Fibroblast of lung (primary cell): ENCODE results near the gene ACP2. TPM values are rescaled to one million over a fixed set of nuclear protein-coding genes. Genes with fewer than 3 reads are reported as not detected.

Source experiments
- DNase-seq, 2 donors: peaks; one replicate each; pipeline versions ENCODE4 v3.0.0 to v3.0.0-alpha.2; 2010; ENCODE audit warnings: low read depth in 2 of 2
- H2AFZ ChIP-seq: 2 replicates; pipeline ENCODE4 v1.5.1; 2012; ENCODE audit warnings: low read length, control low read depth, inconsistent platforms
- H3K27ac ChIP-seq: 2 replicates; pipeline ENCODE4 v1.5.1; 2011; ENCODE audit warnings: low read length, control low read depth; ENCODE audit not compliant: insufficient read depth
- H3K27me3 ChIP-seq: 2 replicates; pipeline ENCODE4 v1.5.1; 2011; ENCODE audit warnings: mild to moderate bottlenecking, low read length; ENCODE audit not compliant: control insufficient read depth, insufficient read depth
- H3K36me3 ChIP-seq: 2 replicates; pipeline ENCODE4 v1.5.1; 2011; ENCODE audit warnings: low read length; ENCODE audit not compliant: control insufficient read depth, insufficient read depth
- H3K4me1 ChIP-seq: 2 replicates; pipeline ENCODE4 v1.5.1; 2011; ENCODE audit warnings: low read length; ENCODE audit not compliant: control insufficient read depth, insufficient read depth; ENCODE audit errors: extremely low read depth
- H3K4me2 ChIP-seq: 2 replicates; pipeline ENCODE4 v1.5.1; 2011; ENCODE audit warnings: low read length, control low read depth; ENCODE audit not compliant: insufficient read depth; ENCODE audit errors: extremely low read depth
- H3K4me3 ChIP-seq, 4 experiments: fragments of 200-600 bp in 1 of 4; sonication (generic) in 1 of 4; replicated peaks in 1 of 4; 2 replicates each; pipeline ENCODE4 v1.5.1; 2011 to 2016; ENCODE audit warnings: low read length in 4 of 4, low read depth in 3 of 4, mild to moderate bottlenecking in 3 of 4, control low read depth in 2 of 4, inconsistent platforms in 1 of 4, mixed read lengths in 1 of 4; ENCODE audit not compliant: insufficient read depth in 1 of 4; ENCODE audit errors: control extremely low read depth in 1 of 4
- H3K79me2 ChIP-seq: 2 replicates; pipeline ENCODE4 v1.5.1; 2012; ENCODE audit warnings: mild to moderate bottlenecking, low read length, inconsistent platforms; ENCODE audit not compliant: control insufficient read depth, insufficient read depth
- H3K9ac ChIP-seq: 2 replicates; pipeline ENCODE4 v1.5.1; 2011; ENCODE audit warnings: mild to moderate bottlenecking, low read length, control low read depth; ENCODE audit not compliant: insufficient read depth
- H3K9me3 ChIP-seq: 2 replicates; pipeline ENCODE4 v1.5.1; 2012; ENCODE audit warnings: low read depth, low read length; ENCODE audit not compliant: control insufficient read depth, insufficient read depth
- H4K20me1 ChIP-seq: 2 replicates; pipeline ENCODE4 v1.5.1; 2011; ENCODE audit warnings: low read length; ENCODE audit not compliant: control insufficient read depth, insufficient read depth; ENCODE audit errors: extremely low read depth
- CTCF ChIP-seq, 2 donors: IDR thresholded peaks in 1 of 2; conservative IDR thresholded peaks in 1 of 2; 1 replicate in 1 of 2; 2 replicates in 1 of 2; pipeline ENCODE4 v1.5.1; 2011 to 2012; ENCODE audit warnings: low read length in 2 of 2, control low read depth in 1 of 2, inconsistent platforms in 1 of 2, low read depth in 1 of 2, mild to moderate bottlenecking in 1 of 2
- EZH2 ChIP-seq: IDR thresholded peaks from 2 replicates; pipeline ENCODE4 v1.5.1; 2012; ENCODE audit warnings: low read length, control low read depth, mild to moderate bottlenecking; ENCODE audit errors: missing control alignments
- polyA plus RNA-seq, 2 donors: library from polyadenylated mRNA; depleted of rRNA in 1 of 2; stranded (reverse) in 1 of 2; unstranded in 1 of 2; fragments of >200 nt; gene quantifications; 2 replicates each; pipeline ENCODE4 v1.2.1, GENCODE V29; 2011 to 2012; ENCODE audit warnings: missing spikeins in 1 of 2
- total RNA-seq: library from RNA; depleted of rRNA; stranded (reverse); fragments of >200 nt; gene quantifications from 2 replicates; pipeline ENCODE4 v1.2.1, GENCODE V29; 2014

ACP2 gene
- total and polyA plus RNA-seq, 2 donors (not counting 1 experiment from before 2014, with no cell fraction given), result 18.9 to 23.9 TPM

- no peak overlapping the region for H2AFZ ChIP-seq
- H3K36me3 ChIP-seq, result no peaks in the 10 kb centered on the region
- DNase-seq, result no peak
- H3K4me2 ChIP-seq, result no peak overlapping the region
- no peaks in the 10 kb centered on the region for H4K20me1 ChIP-seq
- TF ChIP-seq EZH2 (no peak), CTCF (conservative IDR thresholded peaks at IDR 0.05 in 1 of 2, IDR thresholded peaks at IDR 0.05 in 1 of 2; ENCODE audit: low read depth in 1 of 2, low read length in 2 of 2) (no peak)
- H3K27me3 ChIP-seq, result no peaks in the 10 kb centered on the region
- H3K27ac ChIP-seq, result no peak overlapping the region
- peaks cover 29% of the 10 kb centered on the region for H3K4me1 ChIP-seq
- no peaks in the 10 kb centered on the region for H3K9me3 ChIP-seq
- no peak overlapping the region for H3K4me3 ChIP-seq
- no peak overlapping the region for H3K9ac ChIP-seq
- H3K79me2 ChIP-seq, result peaks cover 8% of the 10 kb centered on the region
Observed at GRCh38 chr11:47253660-47254059, 5.0 kb upstream of the ACP2 start.

GRCh38 chr11:47251751-47252150 is 3.1 kb upstream of the ACP2 start:
- Histone ChIP-seq H3K4me1 (peaks cover 25% of the 10 kb centered on the region), H2AFZ (no peak overlapping the region), H3K9ac (no peak overlapping the region), H3K4me3 (no peak overlapping the region), H3K9me3 (no peaks in the 10 kb centered on the region), H3K79me2 (peaks cover 16% of the 10 kb centered on the region), H3K36me3 (peaks cover 1% of the 10 kb centered on the region), H3K4me2 (no peak overlapping the region), H3K27ac (no peak overlapping the region), H4K20me1 (no peaks in the 10 kb centered on the region), H3K27me3 (no peaks in the 10 kb centered on the region)
- TF ChIP-seq EZH2, result no peak
- no peak for TF ChIP-seq CTCF (conservative IDR thresholded peaks at IDR 0.05 in 1 of 2, IDR thresholded peaks at IDR 0.05 in 1 of 2; ENCODE audit: low read depth in 1 of 2, low read length in 2 of 2)
- no peak for DNase-seq

- no peak for TF ChIP-seq CTCF (conservative IDR thresholded peaks at IDR 0.05 in 1 of 2, IDR thresholded peaks at IDR 0.05 in 1 of 2; ENCODE audit: low read depth in 1 of 2, low read length in 2 of 2)
- no peak for TF ChIP-seq EZH2
- Histone ChIP-seq H4K20me1 (no peaks in the 10 kb centered on the region), H3K4me3 (peak overlapping the region; percentile 67 to 88 (median 88)), H3K36me3 (peaks cover 16% of the 10 kb centered on the region), H3K9me3 (no peaks in the 10 kb centered on the region), H2AFZ (peak overlapping the region; percentile 99), H3K27ac (peak overlapping the region; percentile 85), H3K79me2 (peaks cover 16% of the 10 kb centered on the region), H3K4me2 (peak overlapping the region; percentile 100), H3K9ac (no peak overlapping the region), H3K27me3 (no peaks in the 10 kb centered on the region), H3K4me1 (peaks cover 12% of the 10 kb centered on the region)
- DNase-seq, result no peak
Observed at GRCh38 chr11:47249378-47249715, 733 bp upstream of the ACP2 start.
